NCI-H1092 (cell line): ENCODE data around the gene CDH15.
A peak's percentile ranks its signal among the peaks of the same experiment; 100 is the strongest.

Experiments used
- DNase-seq: peaks from one replicate; lab custom pipeline; 2025; lab: John Stamatoyannopoulos, UW

Gene CDH15

GRCh38 chr16:89199241-89200123 is 27.9 kb downstream of the CDH15 start:
- no peak for DNase-seq

- no peak for DNase-seq
Measured at GRCh38 chr16:89200124-89200849, 28.7 kb downstream of the CDH15 start, which contains the start of gene SLC22A31. SLC22A31 (minus strand) TSS chr16:89200537; CDS start chr16:89200501, 36 bp downstream.

GRCh38 chr16:89200850-89201411 is 29.4 kb downstream of the CDH15 start:
- DNase-seq, result no peak

GRCh38 chr16:89201439-89202377 is 30.2 kb downstream of the CDH15 start:
- DNase-seq, result no peak

GRCh38 chr16:89202422-89203215 is 31.1 kb downstream of the CDH15 start:
- no peak for DNase-seq

- no peak for DNase-seq
Measured at GRCh38 chr16:89207993-89208392, 36.4 kb downstream of the CDH15 start.

- DNase-seq, result no peak
Measured at GRCh38 chr16:89209522-89210044, 38.0 kb downstream of the CDH15 start.

GRCh38 chr16:89210165-89210903 is 38.8 kb downstream of the CDH15 start:
- DNase-seq, result no peak

GRCh38 chr16:89210904-89211515 is 39.5 kb downstream of the CDH15 start:
- DNase-seq, result no peak

GRCh38 chr16:89216315-89217137 is 45.0 kb downstream of the CDH15 start:
- DNase-seq, result peak; percentile 69

GRCh38 chr16:89217138-89217387 is 45.5 kb downstream of the CDH15 start:
- no peak for DNase-seq

GRCh38 chr16:89217388-89218191 is 46.0 kb downstream of the CDH15 start, which contains the start of gene ZNF778:
ZNF778 (plus strand) TSS chr16:89217703; CDS start chr16:89221128, 3,425 bp downstream.
- peak; percentile 64 for DNase-seq

- DNase-seq, result no peak
Measured at GRCh38 chr16:89219365-89219764, 47.8 kb downstream of the CDH15 start.

- DNase-seq, result no peak
Measured at GRCh38 chr16:89221604-89222003, 50.1 kb downstream of the CDH15 start.

GRCh38 chr16:89222931-89223330 is 51.4 kb downstream of the CDH15 start:
- DNase-seq, result no peak

GRCh38 chr16:89224665-89225064 is 53.1 kb downstream of the CDH15 start:
- no peak for DNase-seq

GRCh38 chr16:89230255-89230654 is 58.7 kb downstream of the CDH15 start:
- DNase-seq, result no peak

- no peak for DNase-seq
Measured at GRCh38 chr16:89232107-89232506, 60.6 kb downstream of the CDH15 start.
